ENCODE results near the gene DROSHA.
"Not testable (repeated sequence)": the region's sequence is repeated elsewhere in the genome, so short reads cannot be mapped to it uniquely, and the experiment has no call there.

DROSHA gene, protein sequence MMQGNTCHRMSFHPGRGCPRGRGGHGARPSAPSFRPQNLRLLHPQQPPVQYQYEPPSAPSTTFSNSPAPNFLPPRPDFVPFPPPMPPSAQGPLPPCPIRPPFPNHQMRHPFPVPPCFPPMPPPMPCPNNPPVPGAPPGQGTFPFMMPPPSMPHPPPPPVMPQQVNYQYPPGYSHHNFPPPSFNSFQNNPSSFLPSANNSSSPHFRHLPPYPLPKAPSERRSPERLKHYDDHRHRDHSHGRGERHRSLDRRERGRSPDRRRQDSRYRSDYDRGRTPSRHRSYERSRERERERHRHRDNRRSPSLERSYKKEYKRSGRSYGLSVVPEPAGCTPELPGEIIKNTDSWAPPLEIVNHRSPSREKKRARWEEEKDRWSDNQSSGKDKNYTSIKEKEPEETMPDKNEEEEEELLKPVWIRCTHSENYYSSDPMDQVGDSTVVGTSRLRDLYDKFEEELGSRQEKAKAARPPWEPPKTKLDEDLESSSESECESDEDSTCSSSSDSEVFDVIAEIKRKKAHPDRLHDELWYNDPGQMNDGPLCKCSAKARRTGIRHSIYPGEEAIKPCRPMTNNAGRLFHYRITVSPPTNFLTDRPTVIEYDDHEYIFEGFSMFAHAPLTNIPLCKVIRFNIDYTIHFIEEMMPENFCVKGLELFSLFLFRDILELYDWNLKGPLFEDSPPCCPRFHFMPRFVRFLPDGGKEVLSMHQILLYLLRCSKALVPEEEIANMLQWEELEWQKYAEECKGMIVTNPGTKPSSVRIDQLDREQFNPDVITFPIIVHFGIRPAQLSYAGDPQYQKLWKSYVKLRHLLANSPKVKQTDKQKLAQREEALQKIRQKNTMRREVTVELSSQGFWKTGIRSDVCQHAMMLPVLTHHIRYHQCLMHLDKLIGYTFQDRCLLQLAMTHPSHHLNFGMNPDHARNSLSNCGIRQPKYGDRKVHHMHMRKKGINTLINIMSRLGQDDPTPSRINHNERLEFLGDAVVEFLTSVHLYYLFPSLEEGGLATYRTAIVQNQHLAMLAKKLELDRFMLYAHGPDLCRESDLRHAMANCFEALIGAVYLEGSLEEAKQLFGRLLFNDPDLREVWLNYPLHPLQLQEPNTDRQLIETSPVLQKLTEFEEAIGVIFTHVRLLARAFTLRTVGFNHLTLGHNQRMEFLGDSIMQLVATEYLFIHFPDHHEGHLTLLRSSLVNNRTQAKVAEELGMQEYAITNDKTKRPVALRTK (N-terminal part only)

DNA sequence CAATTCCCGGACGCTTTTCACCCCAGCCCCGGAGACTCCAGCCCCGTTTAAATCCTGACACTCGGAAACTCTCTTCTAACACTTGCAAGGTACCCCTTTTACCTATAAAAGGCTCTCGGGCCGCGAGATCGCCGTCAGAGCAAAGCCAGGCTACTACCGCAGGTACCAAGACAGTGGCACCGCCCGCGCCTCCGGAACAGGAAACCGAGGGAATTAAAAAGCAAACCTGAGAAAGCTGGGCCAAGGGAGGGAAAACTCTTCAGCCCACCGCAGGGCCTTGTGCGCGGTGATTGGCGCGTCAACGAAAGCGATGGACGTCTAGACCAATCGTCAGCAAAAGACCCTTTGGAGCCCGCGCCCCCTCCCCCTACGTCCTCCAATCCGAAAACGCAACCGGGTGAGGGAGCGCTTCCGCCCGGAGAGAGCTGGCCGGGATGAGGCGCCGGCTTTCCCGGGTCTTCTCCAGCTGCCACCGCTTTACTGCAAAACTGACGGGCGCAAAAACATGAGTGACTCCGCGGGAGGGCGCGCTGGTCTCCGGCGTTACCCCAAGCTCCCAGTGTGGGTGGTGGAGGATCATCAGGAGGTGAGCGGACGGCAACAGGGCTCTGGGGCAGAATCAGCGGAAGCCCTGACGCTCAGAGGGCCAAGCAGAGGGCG is at the start of gene DROSHA, which contains the start of gene C5orf22:
TSS of gene DROSHA (minus strand) at position 206 of the 660 bp plus-strand sequence. CDS start 3,034 bp downstream, outside the sequence.
TSS of gene C5orf22 (plus strand) at position 414 of the 660 bp plus-strand sequence. CDS start at position 506, 92 bp downstream.
- DNase-seq = peak; percentile 92

DNA sequence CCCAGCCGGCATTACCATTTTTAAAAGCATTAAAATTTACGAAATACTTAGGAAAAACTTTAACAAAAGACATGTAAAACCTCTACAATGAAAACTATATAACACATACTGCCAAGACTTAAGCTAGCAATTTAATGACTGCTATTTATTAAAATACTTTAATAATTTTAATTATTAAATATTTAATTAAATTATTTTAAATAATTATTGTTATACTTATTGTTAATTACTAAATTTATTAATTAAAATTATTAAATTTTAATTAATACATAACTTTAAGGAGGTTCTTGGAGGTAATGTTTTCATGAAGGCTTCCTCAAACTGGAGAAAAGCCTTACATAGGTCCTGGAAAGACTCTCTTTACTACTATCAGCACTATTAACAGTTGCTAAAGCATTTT is 47.7 kb upstream of the DROSHA start:
- DNase-seq = no peak

DNA sequence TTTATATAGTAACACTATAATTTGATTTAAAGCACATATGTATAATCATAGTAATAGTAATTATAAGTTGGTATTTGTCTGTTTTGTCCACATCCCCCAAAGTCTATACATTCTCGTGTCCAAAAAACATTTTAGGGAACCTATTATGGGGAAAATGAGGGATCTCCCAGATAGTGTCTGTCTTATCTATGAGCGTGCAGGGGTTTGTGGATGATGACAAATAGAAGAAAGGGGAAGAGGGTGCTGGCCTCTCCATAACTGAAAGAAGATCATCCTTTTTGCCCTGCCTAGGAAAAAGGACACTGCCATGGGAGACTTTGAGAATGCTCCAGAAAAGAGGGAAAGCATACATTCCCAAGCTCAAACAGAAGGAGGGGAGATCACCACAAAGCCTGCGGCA is 45.5 kb upstream of the DROSHA start:
- DNase-seq = peak; percentile 39 to 45

DNA sequence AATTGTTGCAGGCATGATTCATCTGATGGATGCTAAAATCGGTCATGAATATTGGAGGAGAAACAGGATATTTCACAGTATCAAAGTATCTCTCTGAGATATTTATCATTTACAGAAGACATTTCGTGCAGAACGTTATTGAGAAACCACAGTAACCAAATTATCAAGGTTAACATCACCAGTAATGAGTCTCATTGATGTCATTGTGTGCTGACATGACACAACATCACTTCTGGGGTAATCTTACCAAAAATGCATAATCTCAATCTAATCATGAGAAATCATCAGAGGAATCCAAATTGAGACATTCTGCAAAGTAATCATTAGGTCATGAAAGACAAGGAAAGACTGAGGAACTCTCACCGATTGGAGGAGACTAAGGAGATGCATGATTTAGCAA is 42.9 kb upstream of the DROSHA start:
- no peak for DNase-seq

DNA sequence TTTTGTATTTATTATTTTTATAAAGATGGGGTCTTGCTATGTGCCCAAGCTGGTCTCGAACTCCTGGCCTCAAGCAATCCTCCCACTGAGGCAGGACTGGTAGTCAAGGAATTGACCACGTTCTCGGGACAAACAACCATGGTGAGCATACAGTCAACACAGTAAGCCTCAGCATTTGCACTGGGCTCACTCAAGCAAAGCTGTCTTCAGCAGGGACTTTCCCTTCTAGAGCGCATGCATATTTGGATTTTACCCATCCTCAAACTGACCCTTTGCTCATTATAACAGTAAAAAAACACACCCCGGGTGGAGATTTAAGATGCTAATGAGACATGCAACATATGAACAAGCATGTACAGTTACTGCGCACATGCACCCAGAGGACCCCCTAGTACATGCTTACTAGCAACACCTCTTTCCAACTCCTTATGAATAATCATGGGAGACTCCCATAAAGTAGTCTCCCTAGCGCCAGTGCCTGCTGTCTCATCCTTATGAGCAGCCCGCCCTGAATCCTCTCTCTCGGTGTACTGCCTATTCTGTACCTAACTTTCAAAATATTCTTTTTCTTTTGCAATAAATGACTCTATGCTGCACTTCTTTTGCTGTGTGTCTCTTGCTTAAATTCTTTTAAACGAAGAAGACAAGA is 41.7 kb upstream of the DROSHA start:
- no peak for DNase-seq

DNA sequence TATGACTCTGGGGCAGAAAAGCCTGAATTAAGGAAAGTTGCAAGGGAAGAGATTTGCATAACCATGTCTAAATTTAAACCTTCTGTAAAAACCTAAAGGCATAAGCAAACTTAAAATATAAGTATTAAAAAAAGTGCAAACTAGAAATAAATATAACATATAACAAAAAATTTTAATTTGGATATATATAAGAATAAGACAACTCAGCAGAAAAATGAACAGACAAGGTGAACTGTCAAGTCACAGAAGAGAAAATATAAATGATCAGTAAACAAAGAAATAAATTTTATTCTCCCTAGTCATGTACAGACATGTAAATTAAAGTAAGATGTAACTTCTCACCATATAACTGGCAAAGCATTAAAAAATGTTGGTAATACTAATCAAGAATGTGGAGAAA is 37.2 kb upstream of the DROSHA start:
- no peak for DNase-seq

DNA sequence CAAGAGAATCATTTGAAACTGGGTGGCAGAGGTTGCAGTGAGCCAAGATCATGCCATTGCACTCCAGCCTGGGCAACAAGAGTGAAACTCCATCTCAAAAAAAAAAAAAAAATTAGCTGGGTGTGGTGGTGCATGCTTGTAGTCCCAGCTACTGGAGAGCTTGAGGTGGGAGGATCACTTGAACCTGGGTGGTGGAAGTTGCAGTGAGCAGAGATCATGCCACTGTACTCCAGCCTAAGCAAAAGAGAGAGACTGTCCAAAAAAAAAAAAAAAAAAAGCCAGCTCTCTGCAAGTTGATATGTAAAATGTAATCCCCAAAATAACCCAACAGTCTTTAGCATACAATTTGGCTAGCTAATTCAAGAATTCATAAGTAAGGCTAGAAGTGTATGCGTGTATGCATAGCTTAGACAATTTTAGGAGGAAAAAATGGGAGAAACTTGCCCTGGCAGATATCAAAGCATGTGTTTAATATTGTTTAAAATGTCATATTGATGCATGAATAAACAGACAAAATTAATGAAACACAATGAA is 36.5 kb upstream of the DROSHA start:
- no peak for DNase-seq

DNA sequence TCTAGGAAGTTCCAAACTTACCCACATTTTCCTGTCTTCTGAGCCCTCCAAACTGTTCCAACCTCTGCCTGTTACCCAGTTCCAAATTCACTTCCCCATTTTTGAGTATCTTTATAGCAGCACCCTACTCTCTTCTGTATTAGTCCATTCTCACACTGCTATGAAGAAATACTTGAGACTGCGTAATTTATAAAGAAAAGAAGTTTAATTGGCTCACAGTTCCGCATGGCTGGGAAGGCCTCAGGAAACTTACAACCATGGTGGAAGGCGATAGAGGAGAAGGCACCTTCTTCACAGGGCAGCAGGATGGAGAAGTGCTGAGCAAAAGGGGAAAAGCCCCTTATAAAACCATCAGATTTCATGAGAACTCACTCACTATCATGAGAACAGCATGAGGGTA is 34.5 kb upstream of the DROSHA start:
- DNase-seq = peak; percentile 59 to 71

DNA sequence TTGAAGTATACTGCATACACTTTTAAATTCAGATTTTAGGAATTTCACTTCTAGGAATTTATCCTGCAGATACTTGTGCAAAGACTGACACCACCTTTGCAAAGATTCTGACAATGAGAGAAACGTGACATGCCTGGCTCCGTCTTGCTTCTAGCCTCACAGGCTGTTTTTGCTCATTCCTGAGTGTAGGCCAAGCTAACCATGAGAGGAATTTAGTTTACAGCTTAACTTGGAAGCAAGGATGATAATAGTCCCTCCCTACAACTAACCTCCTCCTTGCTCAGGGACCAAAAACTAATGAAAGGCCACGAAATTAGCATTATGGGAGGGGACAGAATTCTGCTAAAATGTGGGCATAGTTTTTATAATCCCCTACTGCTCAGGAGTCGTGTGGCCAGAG is 31.3 kb upstream of the DROSHA start:
- DNase-seq = no peak

DNA sequence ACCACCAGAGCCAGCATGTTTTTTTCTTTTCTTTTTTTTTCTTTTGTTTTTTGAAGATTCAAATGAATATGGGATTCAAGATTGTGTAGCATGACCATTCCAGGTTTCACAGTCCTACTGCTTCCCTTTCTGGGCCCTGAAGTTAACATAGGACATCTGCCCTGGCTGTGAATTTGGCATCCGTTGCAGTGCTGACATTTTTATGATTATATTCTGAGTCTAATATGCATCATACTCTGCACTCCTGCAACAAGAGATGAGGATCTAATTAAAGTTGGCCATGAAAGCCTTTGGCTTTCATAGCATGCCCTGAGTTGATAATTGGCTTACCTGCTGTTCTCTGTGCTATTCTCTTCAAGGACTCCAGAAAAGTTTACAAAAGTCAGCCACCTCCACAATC is 30.1 kb upstream of the DROSHA start:
- no peak for DNase-seq

DNA sequence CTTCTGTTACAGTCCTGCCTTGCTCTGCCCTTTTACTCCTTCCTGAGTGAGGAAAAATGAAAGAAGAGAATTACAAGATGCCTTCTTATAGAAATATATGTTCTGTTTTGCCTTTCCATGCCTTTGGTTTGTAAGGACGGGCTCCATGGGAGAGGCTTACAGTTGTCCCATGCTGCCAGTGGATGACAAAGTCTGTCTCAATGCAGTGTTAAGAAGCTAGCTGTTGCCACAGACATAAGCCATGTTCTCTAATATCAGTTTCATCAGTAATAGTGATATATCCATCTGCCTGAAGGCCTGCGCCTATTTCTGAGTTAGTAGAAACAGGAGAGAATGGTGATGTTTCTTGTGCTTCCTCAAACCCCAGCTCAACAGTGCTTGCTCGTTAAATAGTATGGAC is 28.0 kb upstream of the DROSHA start:
- no peak for DNase-seq

DNA sequence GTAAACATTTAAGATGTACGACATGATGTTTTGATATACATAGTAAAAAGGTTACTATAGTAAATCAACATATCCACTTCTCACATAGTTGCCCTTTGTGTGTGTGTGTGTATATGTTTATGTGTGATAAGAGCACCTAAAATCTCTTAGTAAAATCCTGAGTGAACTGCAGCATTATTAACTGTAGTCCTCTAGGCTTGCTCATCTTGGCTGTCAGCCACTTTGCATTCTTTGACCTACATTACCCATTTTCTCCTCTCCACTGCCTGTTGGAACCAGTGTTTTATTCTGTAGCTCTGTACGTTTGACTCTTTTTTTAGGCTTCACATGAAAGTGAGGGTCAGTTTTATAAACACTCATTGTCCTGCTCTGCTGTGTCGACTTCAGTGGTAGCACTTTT is 24.6 kb upstream of the DROSHA start:
- no peak for DNase-seq

DNA sequence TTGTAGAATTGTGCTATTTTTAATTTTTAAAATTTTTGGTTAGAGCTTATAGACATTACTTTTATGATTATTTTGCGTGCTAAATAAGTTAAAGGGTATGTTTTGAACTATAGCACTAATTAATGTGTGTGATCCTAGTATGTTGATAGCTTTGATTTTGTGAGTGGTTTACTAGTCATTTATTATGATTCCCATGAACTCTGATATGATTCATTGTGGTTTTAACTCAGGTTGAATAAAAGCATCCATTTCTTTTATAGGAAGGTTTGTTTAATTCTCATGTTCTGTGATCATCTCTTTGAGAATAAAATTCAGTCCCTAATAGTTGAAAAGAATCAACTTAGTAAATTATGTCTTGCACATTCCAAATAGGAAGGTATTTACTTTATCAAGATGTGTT is 22.7 kb upstream of the DROSHA start:
- DNase-seq = no peak

DNA sequence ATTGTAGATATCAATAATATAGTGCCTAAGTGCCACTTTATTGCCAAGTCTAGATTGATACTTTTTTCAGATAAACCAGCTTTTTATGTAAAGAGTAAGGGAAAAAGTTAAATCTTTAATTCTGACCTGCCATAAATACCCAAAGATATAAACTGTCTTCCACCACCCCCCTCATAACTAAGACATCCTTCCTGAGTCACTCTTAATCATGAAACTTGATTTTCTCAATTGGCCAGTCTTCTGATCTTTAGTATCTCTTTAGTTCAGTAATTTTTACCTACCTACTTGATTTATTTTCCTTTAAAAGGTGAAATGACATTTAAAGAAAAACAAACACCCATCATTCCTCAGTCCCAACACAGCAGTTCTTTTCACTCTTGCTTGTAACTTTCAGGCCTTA is 22.0 kb upstream of the DROSHA start:
- no peak for DNase-seq

DNA sequence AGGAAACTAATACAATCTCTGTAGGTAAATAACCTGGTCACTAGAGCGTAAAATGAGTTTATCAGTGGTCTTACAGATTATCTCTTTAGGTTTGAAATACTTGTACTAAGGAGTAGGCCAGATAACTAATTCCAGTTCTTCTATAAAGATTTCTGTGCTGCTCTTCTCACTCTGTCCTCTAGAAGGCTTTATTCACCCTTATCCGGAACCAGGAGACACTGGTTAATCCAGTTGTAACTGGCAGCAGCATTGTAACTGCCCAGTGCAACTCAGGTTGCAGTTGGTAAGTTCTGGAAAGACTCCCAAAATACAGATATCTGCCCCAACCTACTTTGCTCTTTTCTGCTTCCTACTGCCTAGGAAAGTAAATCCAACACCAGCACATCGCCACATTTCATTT is 20.0 kb upstream of the DROSHA start:
- DNase-seq = no peak

DNA sequence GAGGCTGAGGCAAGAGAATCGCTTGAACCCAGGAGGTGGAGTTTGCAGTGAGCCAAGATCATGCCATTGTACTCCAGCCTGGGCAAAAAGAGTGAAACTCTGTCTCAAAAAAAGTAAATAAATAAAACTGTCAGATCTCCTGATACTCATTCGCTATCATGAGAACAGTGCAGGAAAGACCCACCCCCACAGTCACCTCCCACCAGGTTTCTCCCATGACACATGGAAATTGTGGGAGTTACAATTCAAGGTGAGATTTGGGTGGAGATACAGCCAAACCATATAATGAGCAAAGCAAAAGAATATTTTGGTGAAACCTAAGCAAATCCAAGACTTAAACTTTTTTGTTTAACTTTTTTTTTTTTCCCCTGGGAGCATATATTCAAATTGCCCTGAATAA is 17.2 kb upstream of the DROSHA start:
- DNase-seq = not testable (repeated sequence)

DNA sequence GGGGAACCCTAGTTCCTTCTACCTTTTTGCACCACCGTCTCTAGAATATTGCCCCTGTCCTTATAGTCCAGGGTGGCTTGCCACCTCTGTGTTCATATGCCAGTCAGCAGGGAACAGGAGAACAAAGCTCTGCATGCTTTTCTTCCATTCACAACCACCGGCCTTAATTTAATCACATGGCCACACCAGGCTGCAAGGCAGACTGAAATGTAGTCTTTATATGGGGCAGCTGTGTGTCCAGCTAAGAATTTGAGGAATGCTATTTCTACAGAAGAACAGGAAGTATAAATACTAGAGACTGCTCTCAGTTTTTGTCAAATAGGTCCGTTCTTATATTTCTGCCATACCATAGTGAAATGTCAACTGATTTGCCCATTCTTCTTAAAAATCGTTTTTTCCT is 6.0 kb upstream of the DROSHA start:
- no peak for DNase-seq

DNA sequence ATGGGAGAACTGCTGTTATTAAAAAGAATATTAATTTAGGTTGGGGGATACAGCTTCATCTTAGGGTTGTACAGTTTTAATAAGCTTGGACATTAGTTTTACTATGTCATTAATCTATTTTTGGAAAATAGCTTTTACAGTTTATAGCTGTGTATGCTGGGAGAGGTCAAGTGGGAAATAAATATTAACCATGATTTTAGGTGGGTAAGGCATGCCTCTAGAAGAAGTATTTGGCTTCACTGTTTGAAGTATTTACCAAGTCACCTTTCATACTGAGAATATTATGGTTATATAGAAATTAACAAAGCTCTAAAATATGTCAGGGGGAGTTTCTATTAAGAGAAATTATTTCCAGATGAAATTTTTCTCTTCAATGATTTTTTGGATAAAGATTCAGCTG is 5.5 kb upstream of the DROSHA start:
- DNase-seq = no peak

DNA sequence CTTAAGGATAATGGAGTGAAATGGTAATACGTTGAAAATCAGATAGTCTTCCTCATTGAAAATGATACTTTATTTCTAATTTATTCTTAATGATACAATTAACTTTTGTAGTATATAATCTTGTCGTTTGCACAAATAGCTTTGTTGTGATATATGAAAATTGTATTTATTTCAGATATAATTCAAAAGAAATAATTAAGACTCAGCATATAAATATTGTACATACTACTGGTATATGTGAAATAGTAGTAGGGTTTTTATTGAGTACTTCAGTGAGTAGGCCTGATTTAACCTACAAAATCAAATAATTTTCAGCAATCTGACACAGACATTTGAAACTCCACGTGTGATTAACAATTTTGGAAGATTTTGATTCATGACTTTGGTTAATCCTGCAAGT is 5.0 kb upstream of the DROSHA start:
- DNase-seq = no peak

DNA sequence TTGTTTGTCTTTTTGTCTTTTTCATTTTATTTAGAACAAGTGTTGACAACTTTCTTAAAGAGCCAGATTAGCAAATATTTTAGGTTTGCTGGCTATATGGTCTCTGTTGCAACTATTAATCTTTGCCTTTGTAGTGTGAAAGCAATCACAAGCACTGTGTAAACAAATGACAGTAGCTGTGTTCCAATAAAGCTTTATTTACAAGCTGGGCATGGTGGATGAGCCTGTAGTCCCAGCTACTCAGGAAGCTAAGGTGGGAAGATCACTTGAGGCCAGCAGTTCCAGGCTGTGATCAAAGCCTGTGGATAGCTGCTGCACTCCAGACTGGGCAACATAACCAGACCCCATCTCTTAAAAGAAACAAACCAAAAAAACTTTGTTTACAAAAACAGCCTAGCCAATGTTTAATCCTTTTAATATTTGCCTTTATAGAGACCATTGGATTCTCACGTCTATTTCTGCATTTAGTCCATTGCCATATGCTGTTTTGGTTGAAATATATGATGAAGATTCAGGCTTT is 2.7 kb upstream of the DROSHA start:
- no peak for DNase-seq

DNA sequence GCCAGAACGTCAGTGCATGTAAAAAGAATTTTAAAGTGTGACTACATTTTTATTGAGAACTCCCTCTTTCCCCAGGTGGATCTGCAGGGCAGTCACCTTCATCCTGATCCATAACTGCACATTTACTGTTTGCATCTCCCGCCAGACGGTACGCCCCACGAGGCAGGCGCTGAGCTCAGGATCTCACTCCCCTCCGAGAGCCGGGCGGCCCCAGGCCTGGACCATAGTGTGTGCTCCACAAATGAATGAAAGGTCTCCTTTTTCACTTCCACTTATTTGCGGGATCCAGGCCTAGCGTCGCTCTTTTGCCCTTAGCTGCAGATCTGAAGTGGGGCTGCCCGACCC is 378 bp downstream of the DROSHA start:
- peak; percentile 12 to 32 for DNase-seq

All from inflammatory macrophage treated with lipopolysaccharide for 1 hour (primary cell).